HG03558 (cell line): ENCODE results near the gene UNC5C.

Experiments
- ATAC-seq: cut with Tn5 transposase; IDR thresholded peaks from one replicate; pipeline ENCODE4 v1.9.1; 2021; ENCODE audit warnings: moderate number of reproducible peaks; ENCODE audit not compliant: unreplicated experiment; ENCODE audit errors: extremely low read depth

UNC5C gene

DNA sequence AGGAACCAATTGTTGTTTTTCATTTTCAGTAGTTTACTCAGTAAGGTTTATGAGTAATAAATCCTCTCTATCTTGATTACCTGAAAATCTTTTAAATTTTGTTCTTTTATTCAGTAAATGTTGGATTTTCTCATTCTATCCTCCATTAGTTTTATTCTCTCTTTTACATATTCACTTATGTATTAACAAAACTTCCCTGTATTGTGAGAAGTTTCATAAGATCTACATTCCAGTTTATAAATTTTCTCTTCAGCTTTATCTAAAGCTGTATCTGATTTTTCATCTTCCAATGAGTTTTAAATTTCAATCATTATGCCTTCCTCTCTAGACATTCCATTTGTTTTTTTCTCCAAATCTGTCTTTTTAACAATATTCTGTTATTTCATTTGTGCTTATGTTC lies 310.2 kb downstream of the UNC5C start:
- ATAC-seq = no peak

GRCh38 chr4:95232358-95233156 lies 316.2 kb downstream of the UNC5C start:
- ATAC-seq = no peak

DNA sequence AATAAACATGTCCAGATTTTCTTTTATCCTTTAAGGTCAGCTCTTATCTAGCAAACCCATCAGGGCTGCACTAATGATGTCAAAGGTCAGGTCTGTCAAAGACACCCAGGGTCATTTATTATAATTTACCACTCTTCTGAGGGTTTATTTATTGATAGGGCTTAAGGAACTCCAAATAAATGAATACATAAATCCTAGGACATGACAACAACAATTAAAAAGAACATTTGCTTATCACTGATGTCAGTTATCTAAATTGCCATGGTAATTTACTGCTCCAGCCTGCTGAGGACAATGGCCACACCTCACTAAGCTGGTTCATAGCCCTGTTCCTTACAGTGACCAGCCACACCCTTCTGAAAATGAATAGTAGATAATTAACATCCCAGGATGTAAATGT lies 317.1 kb downstream of the UNC5C start:
- no peak for ATAC-seq

DNA sequence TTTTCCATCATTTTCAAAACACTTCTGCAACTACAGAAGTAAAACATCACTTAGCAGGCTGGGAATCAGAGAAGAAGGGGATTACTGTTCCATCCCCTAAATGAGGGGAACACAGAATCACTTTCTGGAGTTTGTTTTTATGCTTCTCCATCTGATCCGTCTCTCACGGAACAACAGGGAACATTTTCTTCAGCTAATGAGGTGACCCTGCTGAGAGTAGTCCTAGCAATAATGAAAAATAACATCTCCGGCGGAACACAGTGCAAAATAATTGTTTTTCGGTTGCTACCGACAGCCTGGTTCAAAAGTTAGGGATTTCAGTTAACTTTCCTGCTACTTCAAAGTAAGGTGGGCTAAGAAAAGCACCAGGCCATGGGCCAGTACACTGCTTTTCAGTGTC lies 322.9 kb downstream of the UNC5C start:
- no peak for ATAC-seq

- ATAC-seq = no peak
Measured at GRCh38 chr4:95224402-95224801, 324.4 kb downstream of the UNC5C start.

DNA sequence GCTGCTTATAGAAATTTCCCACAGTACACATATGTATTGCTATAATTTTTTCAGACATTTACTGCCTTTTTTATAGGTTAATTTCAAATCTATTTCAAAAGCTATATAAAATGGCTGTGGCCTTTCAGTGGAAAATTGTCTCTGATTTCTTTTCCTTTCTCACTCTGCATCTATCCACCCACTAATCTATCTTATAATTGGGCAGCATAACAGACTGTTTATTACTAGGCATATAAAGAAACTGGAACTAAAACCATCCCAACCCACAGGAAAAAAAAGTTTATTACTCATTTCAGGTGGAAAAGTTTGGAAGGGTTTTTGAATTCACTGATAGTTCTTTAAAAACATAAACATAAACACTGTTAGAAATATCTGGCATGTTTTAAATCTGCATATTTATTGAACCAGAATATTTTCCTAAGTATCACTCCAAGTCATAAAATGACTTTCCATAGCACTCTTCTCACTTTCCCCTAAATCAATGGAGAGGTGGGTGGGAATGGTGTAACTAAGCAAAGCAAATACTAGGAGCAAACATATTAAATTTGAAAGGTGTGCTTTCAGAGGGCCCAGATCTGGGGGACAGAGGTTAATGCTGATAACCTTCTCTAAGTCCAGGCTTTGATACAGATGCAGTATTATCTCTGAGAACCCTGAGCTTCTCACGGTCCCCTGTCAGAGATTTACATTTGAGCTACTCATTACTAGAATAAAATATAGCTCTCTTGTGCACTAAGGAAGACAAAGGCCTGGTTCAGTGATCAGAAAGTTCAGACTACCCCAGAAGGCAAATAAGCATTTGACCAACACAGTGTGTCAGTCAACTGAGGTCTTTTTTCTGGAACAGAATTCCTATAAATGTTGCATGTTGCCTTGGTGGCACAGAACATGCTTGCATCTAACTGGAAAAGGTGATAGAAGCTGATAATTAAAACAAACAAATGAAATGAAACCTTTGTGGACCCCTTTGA lies 328.3 kb downstream of the UNC5C start:
- ATAC-seq = no peak

- ATAC-seq = no peak
Measured at GRCh38 chr4:95219109-95219508, 329.7 kb downstream of the UNC5C start.

DNA sequence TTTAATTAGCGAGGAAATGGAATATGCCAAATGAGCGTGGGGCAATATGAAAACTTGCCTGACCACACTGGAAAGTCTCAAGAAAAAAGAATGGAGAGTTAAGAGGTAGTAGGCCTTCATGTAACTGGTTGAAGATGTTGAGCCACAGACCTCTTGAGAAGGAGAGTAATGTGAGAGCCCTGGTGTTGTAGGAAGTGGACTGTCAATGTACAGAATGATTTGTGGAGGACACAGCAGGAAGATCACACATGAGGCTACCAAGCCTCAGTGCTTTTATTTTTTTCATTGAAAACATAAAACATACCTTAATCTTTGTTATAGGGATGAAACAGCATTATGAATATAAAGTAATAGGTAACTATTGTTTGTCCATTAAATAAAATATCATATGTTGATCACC lies 331.6 kb downstream of the UNC5C start:
- ATAC-seq = no peak

GRCh38 chr4:95216636-95217035 lies 332.1 kb downstream of the UNC5C start:
- no peak for ATAC-seq

DNA sequence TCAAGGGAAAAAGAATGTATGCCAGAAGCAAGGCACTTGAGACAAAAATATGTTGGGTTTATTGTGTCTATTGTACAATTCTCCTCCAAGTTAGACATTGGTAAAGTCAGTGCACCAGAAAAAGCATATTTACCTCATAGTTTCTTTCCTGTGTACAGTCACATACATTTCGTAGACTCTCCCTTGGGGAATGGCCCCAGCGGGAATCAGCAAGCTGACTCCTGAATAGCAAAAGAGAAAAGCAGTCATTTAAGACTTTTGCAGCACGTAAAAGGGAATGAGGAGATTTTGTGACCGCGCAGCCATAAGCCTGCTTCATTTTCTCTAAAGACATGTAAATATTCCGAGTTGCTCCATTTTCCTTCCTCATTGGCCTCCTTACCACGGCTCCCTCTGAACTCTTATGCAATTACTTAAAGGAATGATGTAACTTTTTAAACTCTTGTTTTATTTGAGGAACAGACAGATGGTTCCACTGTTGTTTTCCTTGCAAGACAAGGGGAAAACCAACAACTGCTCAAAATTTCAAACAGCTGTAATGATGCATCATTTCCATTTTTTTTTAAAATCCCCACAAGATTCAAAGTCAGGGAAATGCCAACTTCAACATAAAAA lies 332.7 kb downstream of the UNC5C start:
- ATAC-seq = no peak

- no peak for ATAC-seq
Measured at GRCh38 chr4:95215043-95215442, 333.7 kb downstream of the UNC5C start.

GRCh38 chr4:95214408-95214807 lies 334.4 kb downstream of the UNC5C start:
- no peak for ATAC-seq

GRCh38 chr4:95213366-95213765 lies 335.4 kb downstream of the UNC5C start:
- no peak for ATAC-seq

DNA sequence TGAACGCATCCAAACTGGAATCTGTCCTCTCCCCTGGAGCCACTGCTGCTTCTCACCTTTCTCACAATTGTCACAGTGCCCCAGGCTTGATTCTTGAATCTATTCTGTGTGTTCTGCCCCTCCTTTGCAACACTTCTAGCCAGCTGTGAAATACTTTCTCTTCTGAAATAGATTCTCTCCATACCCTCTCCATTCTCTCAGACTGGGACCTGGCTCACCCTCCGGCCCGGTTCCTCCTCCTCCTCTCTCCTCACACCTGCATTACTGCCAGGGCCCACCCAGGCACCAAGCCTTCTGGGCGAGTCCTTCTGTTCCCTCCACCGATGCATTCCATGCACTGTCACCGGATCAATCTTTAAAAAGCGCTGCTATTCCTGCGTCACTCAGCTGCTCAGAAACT lies 336.1 kb downstream of the UNC5C start:
- ATAC-seq = no peak

DNA sequence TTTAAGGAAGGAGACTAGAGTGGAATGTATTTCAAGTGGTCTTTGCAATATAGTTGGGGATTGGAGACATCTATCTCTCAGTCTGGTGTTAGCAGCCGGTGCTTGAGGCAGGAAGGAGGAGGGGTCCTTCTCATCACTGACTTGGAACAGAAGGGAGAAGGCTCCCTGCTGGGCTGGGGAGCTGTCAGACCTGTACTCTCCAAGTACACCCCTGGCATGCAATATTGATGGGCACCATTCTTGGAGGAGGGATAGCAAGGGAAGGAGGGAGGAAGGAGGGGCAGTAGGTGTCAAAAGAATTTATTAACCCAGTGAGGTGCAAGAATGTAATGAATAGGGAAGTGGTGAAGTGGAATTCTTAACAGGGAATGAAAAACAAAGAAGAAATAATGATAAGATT lies 338.8 kb downstream of the UNC5C start:
- ATAC-seq = no peak

- ATAC-seq = no peak
Measured at GRCh38 chr4:95204873-95205272, 343.9 kb downstream of the UNC5C start.

- no peak for ATAC-seq
Measured at GRCh38 chr4:95204267-95204844, 344.4 kb downstream of the UNC5C start.

DNA sequence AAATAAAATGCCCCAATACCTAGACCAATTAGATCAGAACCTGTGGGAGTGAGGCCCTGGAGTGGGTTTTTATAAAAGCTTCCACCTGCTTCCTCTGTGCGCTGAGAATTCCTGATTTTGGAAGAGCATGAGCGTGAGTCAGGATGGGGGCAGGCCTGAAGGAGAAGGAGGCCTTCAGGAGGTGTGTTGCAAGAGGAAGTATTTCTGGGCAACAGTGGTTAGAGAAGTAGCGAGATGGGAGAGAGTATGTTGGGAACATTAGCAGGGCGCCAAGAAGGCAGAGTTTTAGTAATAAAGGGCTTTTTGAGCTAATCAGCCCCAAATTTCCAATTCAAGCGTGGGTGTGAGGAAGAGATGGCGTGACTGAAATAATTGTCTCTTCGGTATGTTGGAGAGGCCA lies 349.8 kb downstream of the UNC5C start:
- no peak for ATAC-seq

GRCh38 chr4:95197353-95197752 lies 351.4 kb downstream of the UNC5C start:
- no peak for ATAC-seq

DNA sequence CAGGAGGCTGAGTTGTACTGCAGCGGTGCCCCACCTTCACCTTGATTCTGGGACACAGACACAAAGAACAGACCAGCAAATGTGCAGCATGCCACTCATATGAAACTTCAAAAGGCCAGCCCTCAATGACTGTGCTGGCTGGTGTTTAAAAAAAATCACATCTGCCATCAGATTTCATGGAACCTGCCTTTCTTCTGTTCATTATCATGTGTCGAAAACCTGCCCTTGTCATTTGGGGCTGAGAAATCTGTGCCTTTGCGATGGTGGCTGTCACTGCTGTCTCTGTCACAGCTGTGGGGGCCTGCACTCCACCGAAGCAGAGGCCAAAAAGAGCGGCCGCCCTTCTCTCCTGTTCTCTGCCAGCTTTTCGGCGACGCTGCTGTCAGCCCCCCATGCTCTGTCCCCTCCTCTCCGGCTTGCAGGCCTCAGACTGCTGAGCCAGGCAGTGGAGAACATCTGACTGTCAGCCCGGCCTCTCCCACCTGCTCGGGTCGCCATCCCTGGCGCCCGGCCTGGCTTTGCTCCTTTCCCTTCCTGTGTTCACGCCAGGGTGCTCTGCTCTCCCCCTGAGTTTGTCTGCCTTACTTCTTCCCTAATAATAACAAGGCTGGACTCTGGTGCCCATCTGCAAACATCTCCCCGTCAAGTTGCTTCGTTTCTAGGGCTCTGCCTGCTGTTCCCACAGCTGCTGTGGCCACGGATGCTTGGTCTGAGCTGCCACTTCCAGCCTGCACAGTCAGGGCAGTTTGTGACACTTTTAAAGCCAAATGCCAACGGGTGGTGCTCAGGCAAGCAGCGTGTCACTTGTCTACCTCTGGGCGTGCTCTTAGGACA lies 355.2 kb downstream of the UNC5C start:
- ATAC-seq = no peak
